Measurements from ENCODE around the gene SPOCK3. TPM values are rescaled to one million over a fixed set of nuclear protein-coding genes. Genes with fewer than 3 reads are reported as not detected.

The SPOCK3 gene
- total and polyA plus RNA-seq, 12 donors, result 0.08 to 0.53 (median 0.37) TPM; not detected in 9

GRCh38 chr4:166987026-166987425 is 247.3 kb downstream of the SPOCK3 start:
- H3K4me1 ChIP-seq, result no peaks in the 10 kb centered on the region
- peaks cover 0 to 4% (median 0%) of the 10 kb centered on the region in 11 donors for H3K9me3 ChIP-seq
- 38 to 45% methylated on average over 1 of the region's 1 CpG for WGBS, 2 donors
- no peaks in the 10 kb centered on the region for H3K36me3 ChIP-seq
- intact Hi-C loops (cut with DNase I), result no loop called here
- ATAC-seq (no peak), DNase-seq (no peak)
- no peaks in the 10 kb centered on the region for H3K27me3 ChIP-seq
- no peak overlapping the region for H3K27ac ChIP-seq
- no peak overlapping the region for H3K4me3 ChIP-seq
- TF ChIP-seq CTCF (IDR thresholded peaks at IDR 0.05), result no peak

- 90 to 94% methylated on average over 5 of the region's 5 CpGs for WGBS, 2 donors
- ATAC-seq (no peak), DNase-seq (no peak)
- peaks cover 0 to 15% (median 0%) of the 10 kb centered on the region in 11 donors for H3K9me3 ChIP-seq
- intact Hi-C loops (cut with DNase I), result no loop called here
- no peaks in the 10 kb centered on the region for H3K27me3 ChIP-seq
- H3K4me3 ChIP-seq, result no peak overlapping the region
- no peak overlapping the region for H3K27ac ChIP-seq
- H3K36me3 ChIP-seq, result no peaks in the 10 kb centered on the region
- H3K4me1 ChIP-seq, result no peaks in the 10 kb centered on the region
- TF ChIP-seq CTCF (IDR thresholded peaks at IDR 0.05), result no peak
Measured at GRCh38 chr4:166981847-166982246, 252.4 kb downstream of the SPOCK3 start.

GRCh38 chr4:166980419-166980818 is 253.9 kb downstream of the SPOCK3 start:
- H3K27ac ChIP-seq, result no peak overlapping the region
- H3K4me3 ChIP-seq, result no peak overlapping the region
- TF ChIP-seq CTCF (IDR thresholded peaks at IDR 0.05), result no peak
- 85 to 90% methylated on average over 3 of the region's 3 CpGs for WGBS, 2 donors
- H3K27me3 ChIP-seq, result no peaks in the 10 kb centered on the region
- peaks cover 0 to 15% (median 0%) of the 10 kb centered on the region in 11 donors for H3K9me3 ChIP-seq
- no peaks in the 10 kb centered on the region for H3K4me1 ChIP-seq
- DNase-seq (no peak), ATAC-seq (no peak)
- intact Hi-C loops (cut with DNase I), result no loop called here
- no peaks in the 10 kb centered on the region for H3K36me3 ChIP-seq

GRCh38 chr4:166977596-166977995 is 256.7 kb downstream of the SPOCK3 start:
- Histone ChIP-seq H3K4me3 (no peak overlapping the region), H3K9me3 (peaks cover 0 to 15% (median 0%) of the 10 kb centered on the region in 11 donors), H3K4me1 (no peaks in the 10 kb centered on the region), H3K36me3 (no peaks in the 10 kb centered on the region), H3K27me3 (no peaks in the 10 kb centered on the region), H3K27ac (no peak overlapping the region)
- DNase-seq (no peak), ATAC-seq (no peak)
- intact Hi-C loops (cut with DNase I), result no loop called here
- no peak for TF ChIP-seq CTCF (IDR thresholded peaks at IDR 0.05)
